Dendritic cell treated with granulocyte-macrophage colony-stimulating factor and Interleukin-4, amounts not matched to agents 40 ng/mL and 50 ng/mL, for 4 days (primary cell): ENCODE measurements around the gene RABEP2.

Experiments
- H3K27ac Mint-ChIP-seq: one replicate; pipeline ENCODE4 v1.8.0; 2022; ENCODE audit warnings: mild to moderate bottlenecking, mixed read lengths
- H3K27me3 Mint-ChIP-seq: one replicate; pipeline ENCODE4 v1.8.0; 2022; ENCODE audit warnings: mild to moderate bottlenecking, mixed read lengths
- H3K36me3 Mint-ChIP-seq: one replicate; pipeline ENCODE4 v1.8.0; 2022; ENCODE audit warnings: low read depth, mixed read lengths
- H3K4me1 Mint-ChIP-seq: one replicate; pipeline ENCODE4 v1.8.0; 2022; ENCODE audit warnings: low read depth, mixed read lengths
- H3K4me3 Mint-ChIP-seq: one replicate; pipeline ENCODE4 v1.8.0; 2022; ENCODE audit warnings: mild to moderate bottlenecking, moderate library complexity, mixed read lengths
- H3K9me3 Mint-ChIP-seq: one replicate; pipeline ENCODE4 v1.8.0; 2022; ENCODE audit warnings: mixed read lengths
- intact Hi-C: fragments of 100-400 bp; cut with micrococcal nuclease; formaldehyde crosslinking; loops from one replicate; pipeline ENCODE4 v1.15.0; 2022

RABEP2 gene

GRCh38 chr16:28859326-28859725 is 65.7 kb downstream of the RABEP2 start:
- Mint-ChIP-seq H3K36me3 (peaks cover 15% of the 10 kb centered on the region), H3K4me3 (no peak overlapping the region), H3K9me3 (no peaks in the 10 kb centered on the region), H3K27ac (no peak overlapping the region), H3K4me1 (peaks cover 4% of the 10 kb centered on the region), H3K27me3 (no peaks in the 10 kb centered on the region)
- intact Hi-C loops = no loop called here

GRCh38 chr16:28858421-28858820 is 66.6 kb downstream of the RABEP2 start:
- no peaks in the 10 kb centered on the region for H3K9me3 Mint-ChIP-seq
- H3K4me3 Mint-ChIP-seq = no peak overlapping the region
- peaks cover 6% of the 10 kb centered on the region for H3K36me3 Mint-ChIP-seq
- intact Hi-C loops = no loop called here
- H3K27me3 Mint-ChIP-seq = no peaks in the 10 kb centered on the region
- no peaks in the 10 kb centered on the region for H3K4me1 Mint-ChIP-seq
- no peak overlapping the region for H3K27ac Mint-ChIP-seq
